ENCODE measurements around the gene GASK1A. TPM values are rescaled to one million over a fixed set of nuclear protein-coding genes. Genes with fewer than 3 reads are reported as not detected.

The GASK1A gene
- total and polyA plus RNA-seq, 2 of the 8 experiments (the other 6 are each of a cell fraction or from before 2014, with no cell fraction given), result 4.7 to 7.9 TPM

DNA sequence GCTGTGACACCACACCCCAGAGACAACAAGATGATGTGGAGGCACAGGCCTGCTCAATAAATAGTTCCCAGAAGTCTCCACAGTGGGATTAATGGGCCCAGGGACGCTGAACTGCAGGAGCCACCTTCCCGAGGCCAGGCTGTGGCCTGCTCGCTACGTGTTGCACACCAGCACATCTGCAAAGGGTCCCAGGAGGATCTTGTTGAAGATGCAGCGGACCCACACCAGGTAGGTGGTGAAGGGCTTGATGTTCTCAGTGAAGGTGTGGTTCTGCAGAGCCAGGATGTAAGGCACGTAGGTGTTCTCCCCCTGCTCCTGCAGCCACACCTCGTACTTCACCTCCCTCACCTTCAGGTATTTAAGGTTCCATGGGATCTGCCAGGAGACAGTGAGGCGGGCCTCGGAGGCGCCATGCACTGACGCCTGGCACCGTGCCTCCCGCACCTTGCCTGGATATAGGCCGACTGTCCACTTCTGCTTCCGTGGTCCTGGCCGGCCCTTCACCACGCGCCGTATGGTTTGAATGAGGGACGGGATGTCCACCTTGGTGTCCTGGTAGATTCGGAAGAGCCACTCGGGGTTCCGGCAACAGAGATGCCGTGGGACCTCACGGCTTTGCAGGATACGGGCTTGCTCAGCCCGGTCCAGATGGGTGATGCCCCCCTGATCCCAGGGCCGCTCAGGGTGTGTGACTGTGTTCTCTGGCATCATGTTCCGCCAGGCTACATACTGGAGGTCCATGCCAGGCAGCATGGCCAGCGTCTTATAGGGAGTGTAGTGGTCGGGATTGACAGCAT, 100.6 kb downstream of the GASK1A start (continued):
- TF ChIP-seq, protein P1, sequence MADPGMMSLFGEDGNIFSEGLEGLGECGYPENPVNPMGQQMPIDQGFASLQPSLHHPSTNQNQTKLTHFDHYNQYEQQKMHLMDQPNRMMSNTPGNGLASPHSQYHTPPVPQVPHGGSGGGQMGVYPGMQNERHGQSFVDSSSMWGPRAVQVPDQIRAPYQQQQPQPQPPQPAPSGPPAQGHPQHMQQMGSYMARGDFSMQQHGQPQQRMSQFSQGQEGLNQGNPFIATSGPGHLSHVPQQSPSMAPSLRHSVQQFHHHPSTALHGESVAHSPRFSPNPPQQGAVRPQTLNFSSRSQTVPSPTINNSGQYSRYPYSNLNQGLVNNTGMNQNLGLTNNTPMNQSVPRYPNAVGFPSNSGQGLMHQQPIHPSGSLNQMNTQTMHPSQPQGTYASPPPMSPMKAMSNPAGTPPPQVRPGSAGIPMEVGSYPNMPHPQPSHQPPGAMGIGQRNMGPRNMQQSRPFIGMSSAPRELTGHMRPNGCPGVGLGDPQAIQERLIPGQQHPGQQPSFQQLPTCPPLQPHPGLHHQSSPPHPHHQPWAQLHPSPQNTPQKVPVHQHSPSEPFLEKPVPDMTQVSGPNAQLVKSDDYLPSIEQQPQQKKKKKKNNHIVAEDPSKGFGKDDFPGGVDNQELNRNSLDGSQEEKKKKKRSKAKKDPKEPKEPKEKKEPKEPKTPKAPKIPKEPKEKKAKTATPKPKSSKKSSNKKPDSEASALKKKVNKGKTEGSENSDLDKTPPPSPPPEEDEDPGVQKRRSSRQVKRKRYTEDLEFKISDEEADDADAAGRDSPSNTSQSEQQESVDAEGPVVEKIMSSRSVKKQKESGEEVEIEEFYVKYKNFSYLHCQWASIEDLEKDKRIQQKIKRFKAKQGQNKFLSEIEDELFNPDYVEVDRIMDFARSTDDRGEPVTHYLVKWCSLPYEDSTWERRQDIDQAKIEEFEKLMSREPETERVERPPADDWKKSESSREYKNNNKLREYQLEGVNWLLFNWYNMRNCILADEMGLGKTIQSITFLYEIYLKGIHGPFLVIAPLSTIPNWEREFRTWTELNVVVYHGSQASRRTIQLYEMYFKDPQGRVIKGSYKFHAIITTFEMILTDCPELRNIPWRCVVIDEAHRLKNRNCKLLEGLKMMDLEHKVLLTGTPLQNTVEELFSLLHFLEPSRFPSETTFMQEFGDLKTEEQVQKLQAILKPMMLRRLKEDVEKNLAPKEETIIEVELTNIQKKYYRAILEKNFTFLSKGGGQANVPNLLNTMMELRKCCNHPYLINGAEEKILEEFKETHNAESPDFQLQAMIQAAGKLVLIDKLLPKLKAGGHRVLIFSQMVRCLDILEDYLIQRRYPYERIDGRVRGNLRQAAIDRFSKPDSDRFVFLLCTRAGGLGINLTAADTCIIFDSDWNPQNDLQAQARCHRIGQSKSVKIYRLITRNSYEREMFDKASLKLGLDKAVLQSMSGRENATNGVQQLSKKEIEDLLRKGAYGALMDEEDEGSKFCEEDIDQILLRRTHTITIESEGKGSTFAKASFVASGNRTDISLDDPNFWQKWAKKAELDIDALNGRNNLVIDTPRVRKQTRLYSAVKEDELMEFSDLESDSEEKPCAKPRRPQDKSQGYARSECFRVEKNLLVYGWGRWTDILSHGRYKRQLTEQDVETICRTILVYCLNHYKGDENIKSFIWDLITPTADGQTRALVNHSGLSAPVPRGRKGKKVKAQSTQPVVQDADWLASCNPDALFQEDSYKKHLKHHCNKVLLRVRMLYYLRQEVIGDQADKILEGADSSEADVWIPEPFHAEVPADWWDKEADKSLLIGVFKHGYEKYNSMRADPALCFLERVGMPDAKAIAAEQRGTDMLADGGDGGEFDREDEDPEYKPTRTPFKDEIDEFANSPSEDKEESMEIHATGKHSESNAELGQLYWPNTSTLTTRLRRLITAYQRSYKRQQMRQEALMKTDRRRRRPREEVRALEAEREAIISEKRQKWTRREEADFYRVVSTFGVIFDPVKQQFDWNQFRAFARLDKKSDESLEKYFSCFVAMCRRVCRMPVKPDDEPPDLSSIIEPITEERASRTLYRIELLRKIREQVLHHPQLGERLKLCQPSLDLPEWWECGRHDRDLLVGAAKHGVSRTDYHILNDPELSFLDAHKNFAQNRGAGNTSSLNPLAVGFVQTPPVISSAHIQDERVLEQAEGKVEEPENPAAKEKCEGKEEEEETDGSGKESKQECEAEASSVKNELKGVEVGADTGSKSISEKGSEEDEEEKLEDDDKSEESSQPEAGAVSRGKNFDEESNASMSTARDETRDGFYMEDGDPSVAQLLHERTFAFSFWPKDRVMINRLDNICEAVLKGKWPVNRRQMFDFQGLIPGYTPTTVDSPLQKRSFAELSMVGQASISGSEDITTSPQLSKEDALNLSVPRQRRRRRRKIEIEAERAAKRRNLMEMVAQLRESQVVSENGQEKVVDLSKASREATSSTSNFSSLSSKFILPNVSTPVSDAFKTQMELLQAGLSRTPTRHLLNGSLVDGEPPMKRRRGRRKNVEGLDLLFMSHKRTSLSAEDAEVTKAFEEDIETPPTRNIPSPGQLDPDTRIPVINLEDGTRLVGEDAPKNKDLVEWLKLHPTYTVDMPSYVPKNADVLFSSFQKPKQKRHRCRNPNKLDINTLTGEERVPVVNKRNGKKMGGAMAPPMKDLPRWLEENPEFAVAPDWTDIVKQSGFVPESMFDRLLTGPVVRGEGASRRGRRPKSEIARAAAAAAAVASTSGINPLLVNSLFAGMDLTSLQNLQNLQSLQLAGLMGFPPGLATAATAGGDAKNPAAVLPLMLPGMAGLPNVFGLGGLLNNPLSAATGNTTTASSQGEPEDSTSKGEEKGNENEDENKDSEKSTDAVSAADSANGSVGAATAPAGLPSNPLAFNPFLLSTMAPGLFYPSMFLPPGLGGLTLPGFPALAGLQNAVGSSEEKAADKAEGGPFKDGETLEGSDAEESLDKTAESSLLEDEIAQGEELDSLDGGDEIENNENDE (IDR thresholded peaks at IDR 0.05; ENCODE audit: insufficient replicate concordance, low read length), result no peak
- TF ChIP-seq ZNF274 (IDR thresholded peaks at IDR 0.05; ENCODE audit: borderline replicate concordance, extremely low read depth, low read length), result no peak
- no peak for TF ChIP-seq SP2 (IDR thresholded peaks at IDR 0.05; ENCODE audit: low read length)
- no peak for TF ChIP-seq NRF1 (IDR thresholded peaks at IDR 0.05; ENCODE audit: low read depth, low read length)
- TF ChIP-seq CHD2 (IDR thresholded peaks at IDR 0.05; ENCODE audit: low read length), result no peak
- TF ChIP-seq YY1 (IDR thresholded peaks at IDR 0.05; ENCODE audit: low read depth, low read length), result no peak
- no peak for TF ChIP-seq BACH1 (IDR thresholded peaks at IDR 0.05; ENCODE audit: low read length)
- TF ChIP-seq, protein P2, sequence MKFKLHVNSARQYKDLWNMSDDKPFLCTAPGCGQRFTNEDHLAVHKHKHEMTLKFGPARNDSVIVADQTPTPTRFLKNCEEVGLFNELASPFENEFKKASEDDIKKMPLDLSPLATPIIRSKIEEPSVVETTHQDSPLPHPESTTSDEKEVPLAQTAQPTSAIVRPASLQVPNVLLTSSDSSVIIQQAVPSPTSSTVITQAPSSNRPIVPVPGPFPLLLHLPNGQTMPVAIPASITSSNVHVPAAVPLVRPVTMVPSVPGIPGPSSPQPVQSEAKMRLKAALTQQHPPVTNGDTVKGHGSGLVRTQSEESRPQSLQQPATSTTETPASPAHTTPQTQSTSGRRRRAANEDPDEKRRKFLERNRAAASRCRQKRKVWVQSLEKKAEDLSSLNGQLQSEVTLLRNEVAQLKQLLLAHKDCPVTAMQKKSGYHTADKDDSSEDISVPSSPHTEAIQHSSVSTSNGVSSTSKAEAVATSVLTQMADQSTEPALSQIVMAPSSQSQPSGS (IDR thresholded peaks at IDR 0.05; ENCODE audit: low read length), result no peak
- no peak for TF ChIP-seq SP4 (IDR thresholded peaks at IDR 0.05; ENCODE audit: low read length)
